T follicular helper cell (primary cell): ENCODE measurements around the gene MC2R.

Source experiments
- DNase-seq: peaks from one replicate; pipeline ENCODE4 v3.0.0-alpha.2; 2020; ENCODE audit warnings: low read depth
- total RNA-seq, 2 experiments: gene quantifications; one replicate each; lab custom pipeline; 2026; lab: John Stamatoyannopoulos, UW

The MC2R gene
- 0 reads per million in 2 experiments for total RNA-seq

- no peak for DNase-seq
Measured at GRCh38 chr18:13915391-13915790, at the start of gene MC2R. MC2R (minus strand) TSS chr18:13915536; CDS start chr18:13885518, 30,018 bp downstream.

- no peak for DNase-seq
Measured at GRCh38 chr18:13945811-13946210, 30.5 kb upstream of the MC2R start.

GRCh38 chr18:13943338-13943737 is 28.0 kb upstream of the MC2R start:
- DNase-seq, result no peak

GRCh38 chr18:13940326-13940725 is 25.0 kb upstream of the MC2R start:
- DNase-seq, result no peak

- DNase-seq, result no peak
Measured at GRCh38 chr18:13934676-13935075, 19.3 kb upstream of the MC2R start.

- DNase-seq, result no peak
Measured at GRCh38 chr18:13934058-13934457, 18.7 kb upstream of the MC2R start.

GRCh38 chr18:13932285-13933025 is 17.1 kb upstream of the MC2R start:
- DNase-seq, result no peak

GRCh38 chr18:13930964-13931363 is 15.6 kb upstream of the MC2R start:
- no peak for DNase-seq

- no peak for DNase-seq
Measured at GRCh38 chr18:13923221-13923620, 7.9 kb upstream of the MC2R start.

GRCh38 chr18:13918898-13919297 is 3.6 kb upstream of the MC2R start:
- no peak for DNase-seq

- DNase-seq, result no peak
Measured at GRCh38 chr18:13917401-13917800, 2.1 kb upstream of the MC2R start.

- no peak for DNase-seq
Measured at GRCh38 chr18:13916559-13916958, 1.2 kb upstream of the MC2R start.

GRCh38 chr18:13915995-13916431 is 677 bp upstream of the MC2R start:
- no peak for DNase-seq

GRCh38 chr18:13914756-13915155 is 580 bp downstream of the MC2R start:
- DNase-seq, result no peak

- no peak for DNase-seq
Measured at GRCh38 chr18:13914170-13914569, 1.2 kb downstream of the MC2R start.

- no peak for DNase-seq
Measured at GRCh38 chr18:13913205-13913604, 2.1 kb downstream of the MC2R start.

- no peak for DNase-seq
Measured at GRCh38 chr18:13912601-13913000, 2.7 kb downstream of the MC2R start.

GRCh38 chr18:13910986-13911385 is 4.3 kb downstream of the MC2R start:
- DNase-seq, result no peak

- no peak for DNase-seq
Measured at GRCh38 chr18:13910501-13910900, 4.8 kb downstream of the MC2R start.

GRCh38 chr18:13909141-13909940 is 6.0 kb downstream of the MC2R start:
- DNase-seq, result no peak

- no peak for DNase-seq
Measured at GRCh38 chr18:13900633-13901032, 14.7 kb downstream of the MC2R start.

- DNase-seq, result no peak
Measured at GRCh38 chr18:13895505-13896033, 19.8 kb downstream of the MC2R start.

GRCh38 chr18:13894531-13894930 is 20.8 kb downstream of the MC2R start:
- no peak for DNase-seq
